Measurements from ENCODE around the gene DNMT3A.

GRCh38 chr2:25347846-25348245 lies 6.1 kb upstream of the DNMT3A start:
- TF ChIP-seq CTCF (IDR thresholded peaks at IDR 0.05 in 8 of 11, conservative IDR thresholded peaks at IDR 0.05 in 3 of 11) (no peak), POLR2AphosphoS5 (IDR thresholded peaks at IDR 0.05) (no peak)
